ENCODE measurements around the gene COBL.

The COBL gene

GRCh38 chr7:51315393-51316261 lies 982 bp downstream of the COBL start:
- no peak for TF ChIP-seq CTCF (IDR thresholded peaks at IDR 0.05; ENCODE audit: poor library complexity, severe bottlenecking)
- Histone ChIP-seq H3K9me3 (ENCODE audit: severe bottlenecking) (no peaks in the 10 kb centered on the region), H3K27ac (ENCODE audit: poor library complexity, severe bottlenecking) (peak overlapping the region; percentile 23), H3K4me1 (ENCODE audit: insufficient read depth, poor library complexity, severe bottlenecking) (no peaks in the 10 kb centered on the region), H3K4me3 (ENCODE audit: severe bottlenecking) (peak overlapping the region; percentile 52), H3K27me3 (ENCODE audit: insufficient read depth, poor library complexity, severe bottlenecking) (peaks cover 22% of the 10 kb centered on the region), H3K36me3 (ENCODE audit: low read depth) (no peaks in the 10 kb centered on the region)
- ATAC-seq (ENCODE audit: low read depth) (peak; percentile 70), DNase-seq (ENCODE audit: low spot score) (no peak)

- no peak for DNase-seq (ENCODE audit: low spot score)
- no peak for ATAC-seq (ENCODE audit: low read depth)
- H3K36me3 ChIP-seq (ENCODE audit: low read depth) = no peaks in the 10 kb centered on the region
- no peaks in the 10 kb centered on the region for H3K9me3 ChIP-seq (ENCODE audit: severe bottlenecking)
- no peak for TF ChIP-seq CTCF (IDR thresholded peaks at IDR 0.05; ENCODE audit: poor library complexity, severe bottlenecking)
- no peaks in the 10 kb centered on the region for H3K4me1 ChIP-seq (ENCODE audit: insufficient read depth, poor library complexity, severe bottlenecking)
- H3K4me3 ChIP-seq (ENCODE audit: severe bottlenecking) = no peak overlapping the region
- H3K27me3 ChIP-seq (ENCODE audit: insufficient read depth, poor library complexity, severe bottlenecking) = peaks cover 22% of the 10 kb centered on the region
- H3K27ac ChIP-seq (ENCODE audit: poor library complexity, severe bottlenecking) = no peak overlapping the region
Observed at GRCh38 chr7:51314726-51315125, 1.9 kb downstream of the COBL start.

DNA sequence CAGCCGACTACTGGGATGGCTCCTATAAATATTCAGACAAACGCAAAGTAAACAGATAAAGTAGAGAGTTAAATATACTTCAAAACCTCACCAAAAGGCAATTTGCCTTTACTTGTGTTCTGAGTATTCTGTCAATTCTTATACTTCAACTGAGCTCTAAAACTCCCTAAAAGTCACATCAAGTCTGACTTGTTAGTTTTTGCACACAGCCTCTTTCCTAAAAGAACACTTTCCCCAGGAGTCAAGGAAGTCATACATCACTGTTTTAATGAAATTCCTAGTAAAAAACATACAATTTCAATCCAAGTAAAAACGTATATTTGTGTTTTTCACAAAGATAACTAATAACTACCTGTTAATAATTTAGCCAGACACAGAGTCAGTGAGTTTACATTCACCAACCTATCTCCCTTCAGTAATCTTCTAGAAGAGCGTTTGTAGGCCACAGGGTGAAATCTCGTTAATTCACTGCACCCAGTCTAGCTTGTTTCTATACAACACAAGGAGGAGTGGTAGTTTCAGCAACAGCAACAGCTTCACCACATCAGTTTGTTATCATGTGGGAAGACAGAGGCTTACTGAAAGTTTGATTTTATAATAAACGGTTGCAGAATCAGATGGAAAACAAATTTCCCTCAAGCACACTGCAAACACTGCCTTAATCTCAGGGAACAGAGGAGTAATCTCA lies 2.7 kb downstream of the COBL start:
- no peaks in the 10 kb centered on the region for H3K4me1 ChIP-seq (ENCODE audit: insufficient read depth, poor library complexity, severe bottlenecking)
- H3K27ac ChIP-seq (ENCODE audit: poor library complexity, severe bottlenecking) = no peak overlapping the region
- H3K27me3 ChIP-seq (ENCODE audit: insufficient read depth, poor library complexity, severe bottlenecking) = peaks cover 22% of the 10 kb centered on the region
- H3K36me3 ChIP-seq (ENCODE audit: low read depth) = no peaks in the 10 kb centered on the region
- ATAC-seq (ENCODE audit: low read depth) (no peak), DNase-seq (ENCODE audit: low spot score) (no peak)
- no peak for TF ChIP-seq CTCF (IDR thresholded peaks at IDR 0.05; ENCODE audit: poor library complexity, severe bottlenecking)
- H3K4me3 ChIP-seq (ENCODE audit: severe bottlenecking) = no peak overlapping the region
- no peaks in the 10 kb centered on the region for H3K9me3 ChIP-seq (ENCODE audit: severe bottlenecking)

GRCh38 chr7:51312951-51313737 lies 3.5 kb downstream of the COBL start:
- no peak for TF ChIP-seq CTCF (IDR thresholded peaks at IDR 0.05; ENCODE audit: poor library complexity, severe bottlenecking)
- Histone ChIP-seq H3K27ac (ENCODE audit: poor library complexity, severe bottlenecking) (no peak overlapping the region), H3K36me3 (ENCODE audit: low read depth) (no peaks in the 10 kb centered on the region), H3K4me1 (ENCODE audit: insufficient read depth, poor library complexity, severe bottlenecking) (no peaks in the 10 kb centered on the region), H3K27me3 (ENCODE audit: insufficient read depth, poor library complexity, severe bottlenecking) (peaks cover 22% of the 10 kb centered on the region), H3K4me3 (ENCODE audit: severe bottlenecking) (no peak overlapping the region), H3K9me3 (ENCODE audit: severe bottlenecking) (no peaks in the 10 kb centered on the region)
- no peak for DNase-seq (ENCODE audit: low spot score)
- ATAC-seq (ENCODE audit: low read depth) = no peak
